GM18505 (cell line): ENCODE results near the gene POLR2E.

ENCODE experiments used
- ATAC-seq: cut with Tn5 transposase; IDR thresholded peaks from one replicate; pipeline ENCODE4 v1.9.1; 2021; ENCODE audit not compliant: unreplicated experiment
- POLR2A ChIP-seq: IDR thresholded peaks from 4 replicates; pipeline ENCODE4 v1.6.1; 2011; ENCODE audit warnings: borderline replicate concordance; ENCODE audit not compliant: insufficient read depth, insufficient read length; ENCODE audit errors: extremely low read depth

POLR2E gene

DNA sequence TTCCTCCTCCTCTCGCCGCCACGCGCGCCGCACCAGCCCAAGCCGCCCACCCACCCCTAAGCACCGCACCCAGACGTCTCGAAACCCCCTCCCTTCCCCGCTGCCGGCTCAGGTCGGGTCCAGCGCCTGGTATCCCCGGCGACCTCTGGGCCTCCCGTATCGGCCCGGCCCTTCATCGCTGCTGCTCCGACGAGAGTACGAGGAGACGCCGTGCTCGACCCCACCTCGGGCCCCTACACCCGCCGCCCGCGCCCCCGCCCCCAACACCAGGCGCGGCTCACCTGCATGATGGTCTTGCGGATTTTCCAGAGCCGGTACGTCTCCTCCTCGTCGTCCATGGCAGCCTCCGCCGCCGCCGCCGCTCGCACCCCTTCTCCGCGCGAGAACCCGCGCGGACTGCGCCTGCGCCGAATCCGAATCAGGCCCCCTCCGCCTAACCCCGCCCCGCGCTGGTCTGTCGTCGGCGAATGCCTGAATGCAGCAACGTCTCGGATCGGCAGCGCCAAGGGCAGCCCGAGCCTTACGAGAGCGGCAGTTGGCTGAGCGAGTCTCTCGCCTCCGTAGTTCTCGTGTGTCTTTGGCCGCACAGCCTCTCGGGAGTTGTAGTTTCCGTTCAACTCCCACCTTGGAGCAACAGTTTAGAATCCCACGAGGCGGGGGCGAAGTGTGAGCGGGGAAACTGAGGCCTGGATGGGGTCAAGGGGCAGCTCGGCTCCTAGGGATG is at the start of gene POLR2E:
TSS of gene POLR2E (minus strand) at position 398 of the 724 bp plus-strand sequence. CDS start at position 338, 60 bp downstream.
- ATAC-seq: peak; percentile 77
- TF ChIP-seq POLR2A: peak; percentile 74

DNA sequence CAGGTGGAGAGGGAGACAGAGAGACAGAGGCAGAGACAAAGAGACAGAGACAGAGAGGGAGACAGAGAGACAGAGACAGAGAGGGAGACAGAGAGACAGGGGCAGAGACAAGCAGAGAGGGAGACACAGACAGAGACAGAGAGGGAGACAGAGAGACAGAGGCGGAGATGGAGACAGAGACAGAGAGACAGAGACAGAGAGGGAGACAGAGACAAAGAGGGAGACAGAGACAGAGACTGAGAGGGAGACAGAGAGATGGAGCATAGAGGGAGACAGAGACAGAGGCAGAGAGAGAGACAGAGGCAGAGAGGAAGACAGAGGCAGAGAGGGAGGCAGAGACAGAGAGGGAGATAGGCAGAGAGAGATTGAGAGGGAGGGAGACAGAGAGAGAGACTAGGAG is 49.6 kb upstream of the POLR2E start:
- no peak for ATAC-seq
- no peak for TF ChIP-seq POLR2A

DNA sequence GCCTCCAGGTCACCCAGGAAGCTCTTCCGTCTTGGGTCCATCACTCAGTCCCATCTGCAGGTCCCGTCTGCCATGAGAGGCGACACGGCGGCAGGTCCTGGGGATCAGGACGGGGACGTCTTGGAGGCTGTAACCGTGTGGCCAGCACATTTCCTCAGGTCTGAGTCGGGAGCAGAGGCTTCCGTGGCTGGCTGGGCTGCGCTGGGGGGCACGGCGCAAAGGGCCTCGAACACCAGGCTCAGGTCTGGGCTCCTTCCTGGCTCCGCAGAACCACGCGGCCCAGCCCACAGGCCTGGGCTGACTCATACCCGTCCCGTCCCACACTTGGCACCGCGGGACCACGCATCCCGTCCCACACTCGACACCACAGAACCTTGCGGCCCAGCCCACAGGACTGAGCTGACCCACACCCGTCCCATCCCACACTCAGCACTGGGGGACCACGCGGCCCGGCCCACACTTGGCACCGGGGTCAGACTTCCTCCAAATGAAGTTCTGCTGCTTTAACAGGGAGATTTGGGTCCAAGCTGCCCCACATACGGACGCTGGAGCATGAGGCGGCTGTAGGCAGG is 48.7 kb upstream of the POLR2E start:
- ATAC-seq: no peak

GRCh38 chr19:1141944-1142343 is 46.8 kb upstream of the POLR2E start:
- no peak for ATAC-seq
- TF ChIP-seq POLR2A: no peak

More for the DNA sequence above, 48.7 kb upstream of the POLR2E start:
- TF ChIP-seq POLR2A: no peak

- ATAC-seq: no peak
- TF ChIP-seq POLR2A: no peak
These were observed 45.3 kb upstream of the POLR2E start for GRCh38 chr19:1140272-1141027.

GRCh38 chr19:1139126-1139525 is 44.0 kb upstream of the POLR2E start:
- ATAC-seq: no peak
- no peak for TF ChIP-seq POLR2A

- ATAC-seq: no peak
- TF ChIP-seq POLR2A: no peak
These were observed 42.9 kb upstream of the POLR2E start for GRCh38 chr19:1138121-1138520.

- TF ChIP-seq POLR2A: no peak
- ATAC-seq: no peak
These were observed 41.6 kb upstream of the POLR2E start for GRCh38 chr19:1136621-1137317.

GRCh38 chr19:1136201-1136600 is 41.0 kb upstream of the POLR2E start:
- ATAC-seq: no peak
- peak; percentile 19 for TF ChIP-seq POLR2A

DNA sequence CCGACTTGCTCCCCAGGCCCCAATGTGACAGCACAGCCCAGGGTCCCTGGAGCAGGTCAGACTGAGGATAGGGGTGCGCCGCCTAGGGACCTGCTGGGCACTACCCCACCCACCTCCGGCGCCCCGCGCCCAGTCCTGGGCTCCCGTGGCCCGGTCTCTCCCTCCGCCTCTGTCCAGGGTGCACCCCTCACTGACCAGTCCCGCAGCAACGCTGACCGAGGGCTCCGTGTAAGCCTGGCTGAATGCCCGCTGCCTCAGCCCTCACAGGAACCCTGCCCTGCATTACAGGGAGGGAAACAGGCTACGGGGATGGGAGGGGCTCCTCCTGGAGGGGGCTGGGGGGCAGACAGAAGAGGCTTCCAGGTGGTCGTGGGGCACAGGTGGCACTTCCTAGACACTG is 40.3 kb upstream of the POLR2E start:
- TF ChIP-seq POLR2A: no peak
- no peak for ATAC-seq

DNA sequence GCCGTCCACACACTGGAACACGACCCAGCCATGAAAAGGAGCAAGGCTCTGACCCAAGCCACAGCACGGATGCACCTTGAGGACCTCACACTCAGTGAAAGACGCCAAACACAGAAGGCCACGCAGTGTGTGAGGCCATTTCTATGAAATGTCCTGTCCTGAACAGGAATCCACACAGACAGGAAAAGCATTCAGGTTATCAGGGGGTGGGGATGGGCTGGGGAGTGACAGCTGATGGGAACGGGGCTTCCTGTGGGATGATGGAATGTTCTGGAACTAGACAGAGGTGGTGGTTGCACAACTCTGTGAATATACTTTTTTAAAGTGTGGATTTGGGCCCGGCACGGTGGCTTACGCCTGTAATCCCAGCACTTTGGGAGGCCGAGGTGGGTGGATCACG is 39.3 kb upstream of the POLR2E start:
- no peak for ATAC-seq
- no peak for TF ChIP-seq POLR2A

DNA sequence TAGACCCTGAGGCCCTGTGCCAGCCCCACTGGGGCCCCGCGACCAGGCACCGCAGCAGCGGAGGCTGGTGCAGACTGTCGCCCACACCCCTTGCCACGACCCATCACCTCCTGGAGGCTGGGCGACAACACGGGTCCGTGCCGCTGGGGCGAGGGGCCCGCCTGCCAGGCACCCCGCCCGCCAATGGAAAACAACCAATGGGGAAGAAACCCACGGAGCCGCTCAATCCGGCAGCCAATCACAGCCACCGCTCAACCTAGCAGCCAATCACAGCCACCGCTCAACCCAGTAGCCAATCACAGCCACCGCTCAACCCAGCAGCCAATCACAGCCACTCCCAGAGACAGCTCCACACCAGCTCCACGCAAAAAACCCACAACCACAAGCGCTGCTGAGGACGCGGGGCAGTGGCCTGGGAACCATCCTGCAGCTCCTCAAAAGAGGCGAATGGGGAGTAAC is 38.3 kb upstream of the POLR2E start:
- TF ChIP-seq POLR2A: peak; percentile 71
- peak; percentile 20 for ATAC-seq
